DND-41 (cell line): ENCODE results near the gene EPC2.
A peak's percentile ranks its signal among the peaks of the same experiment; 100 is the strongest.

Experiments
- ATAC-seq: fragments of 200-7000 bp; cut with Tn5 transposase; 3 replicates; pipeline ENCODE4 v1.9.1; 2021; ENCODE audit warnings: low read depth; ENCODE audit not compliant: insufficient read depth
- DNase-seq: peaks from one replicate; pipeline ENCODE4 v3.0.0-alpha.2; 2020
- H2AFZ ChIP-seq: 2 replicates; pipeline ENCODE4 v1.6.0; 2012; ENCODE audit warnings: low read depth, low read length
- H3K27ac ChIP-seq: 2 replicates; pipeline ENCODE4 v1.5.1; 2012; ENCODE audit warnings: low read length, inconsistent platforms
- H3K27me3 ChIP-seq: fragments of 200-600 bp; sonication (generic); 2 replicates; pipeline ENCODE4 v1.6.0; 2012; ENCODE audit warnings: low read length, mild to moderate bottlenecking, inconsistent platforms; ENCODE audit not compliant: insufficient read depth, poor library complexity
- H3K36me3 ChIP-seq: 2 replicates; pipeline ENCODE4 v1.5.1; 2012; ENCODE audit warnings: low read length, inconsistent platforms; ENCODE audit not compliant: insufficient read depth
- H3K4me1 ChIP-seq: 2 replicates; pipeline ENCODE4 v1.5.1; 2012; ENCODE audit warnings: mild to moderate bottlenecking, low read length; ENCODE audit not compliant: insufficient read depth
- H3K4me2 ChIP-seq: 2 replicates; pipeline ENCODE4 v1.6.0; 2012; ENCODE audit warnings: mild to moderate bottlenecking, moderate library complexity, low read length, inconsistent platforms; ENCODE audit not compliant: insufficient read depth
- H3K4me3 ChIP-seq, 2 experiments: fragments of 200-600 bp in 1 of 2; shearing (Covaris generic) in 1 of 2; 2 replicates each; pipeline ENCODE4 v1.5.1; 2012 to 2016; ENCODE audit warnings: inconsistent platforms in 2 of 2, low read length in 2 of 2, mild to moderate bottlenecking in 2 of 2, low read depth in 1 of 2, moderate library complexity in 1 of 2
- H3K79me2 ChIP-seq: 2 replicates; pipeline ENCODE4 v1.6.0; 2012; ENCODE audit warnings: low read length, inconsistent platforms; ENCODE audit not compliant: insufficient read depth
- H3K9ac ChIP-seq: 2 replicates; pipeline ENCODE4 v1.6.0; 2012; ENCODE audit warnings: low read depth, mild to moderate bottlenecking, inconsistent platforms, low read length, moderate library complexity
- H3K9me3 ChIP-seq: 2 replicates; pipeline ENCODE4 v1.5.1; 2012; ENCODE audit warnings: low read length, moderate library complexity, mild to moderate bottlenecking, inconsistent platforms; ENCODE audit not compliant: insufficient read depth, severe bottlenecking
- H4K20me1 ChIP-seq: 2 replicates; pipeline ENCODE4 v1.6.0; 2012; ENCODE audit warnings: low read length; ENCODE audit not compliant: insufficient read depth
- EZH2 ChIP-seq: IDR thresholded peaks from 3 replicates; pipeline ENCODE4 v1.6.1; 2012; ENCODE audit warnings: borderline replicate concordance, low read depth, mild to moderate bottlenecking, moderate library complexity, low read length, inconsistent platforms; ENCODE audit not compliant: severe bottlenecking
- TF ChIP-seq, protein P1 (sequence below): IDR thresholded peaks from 2 replicates; pipeline ENCODE4 v1.5.1; 2012; ENCODE audit warnings: borderline replicate concordance, low read length, moderate library complexity, mild to moderate bottlenecking; ENCODE audit not compliant: poor library complexity, severe bottlenecking; ENCODE audit errors: extremely low read depth

The EPC2 gene

DNA sequence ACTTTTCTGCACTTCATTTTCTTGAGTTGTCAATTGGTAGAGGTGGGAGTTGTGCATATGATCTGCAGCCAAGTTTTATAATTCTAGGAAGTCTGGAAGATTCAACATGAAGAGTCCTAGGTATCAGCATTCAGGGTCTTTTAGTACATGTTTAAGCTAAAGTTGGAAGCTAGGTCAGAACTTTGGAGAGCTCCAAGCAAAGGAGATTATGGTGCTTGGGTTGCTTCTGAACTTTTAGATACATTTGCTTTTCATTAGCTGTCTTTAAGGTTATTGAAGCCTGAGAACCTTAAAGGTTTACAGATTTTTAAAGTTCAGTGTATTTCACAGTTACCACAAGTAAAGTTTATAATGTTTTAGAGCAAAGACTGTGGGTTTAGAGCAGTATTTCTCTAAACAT is 85.5 kb downstream of the EPC2 start:
- H3K36me3 ChIP-seq = no peaks in the 10 kb centered on the region
- no peak overlapping the region for H3K9ac ChIP-seq
- DNase-seq (no peak), ATAC-seq (peak; percentile 67; the same call in 2 of the 3 replicates)
- no peaks in the 10 kb centered on the region for H3K4me1 ChIP-seq
- H4K20me1 ChIP-seq = peaks cover 45% of the 10 kb centered on the region; the same call in 1 of the 2 replicates
- H2AFZ ChIP-seq = no peak overlapping the region
- H3K4me2 ChIP-seq = no peak overlapping the region
- H3K79me2 ChIP-seq = peaks cover 92% of the 10 kb centered on the region
- no peaks in the 10 kb centered on the region for H3K27me3 ChIP-seq
- H3K27ac ChIP-seq = no peak overlapping the region
- H3K9me3 ChIP-seq = no peaks in the 10 kb centered on the region
- H3K4me3 ChIP-seq = no peak overlapping the region
- TF ChIP-seq, protein P1, sequence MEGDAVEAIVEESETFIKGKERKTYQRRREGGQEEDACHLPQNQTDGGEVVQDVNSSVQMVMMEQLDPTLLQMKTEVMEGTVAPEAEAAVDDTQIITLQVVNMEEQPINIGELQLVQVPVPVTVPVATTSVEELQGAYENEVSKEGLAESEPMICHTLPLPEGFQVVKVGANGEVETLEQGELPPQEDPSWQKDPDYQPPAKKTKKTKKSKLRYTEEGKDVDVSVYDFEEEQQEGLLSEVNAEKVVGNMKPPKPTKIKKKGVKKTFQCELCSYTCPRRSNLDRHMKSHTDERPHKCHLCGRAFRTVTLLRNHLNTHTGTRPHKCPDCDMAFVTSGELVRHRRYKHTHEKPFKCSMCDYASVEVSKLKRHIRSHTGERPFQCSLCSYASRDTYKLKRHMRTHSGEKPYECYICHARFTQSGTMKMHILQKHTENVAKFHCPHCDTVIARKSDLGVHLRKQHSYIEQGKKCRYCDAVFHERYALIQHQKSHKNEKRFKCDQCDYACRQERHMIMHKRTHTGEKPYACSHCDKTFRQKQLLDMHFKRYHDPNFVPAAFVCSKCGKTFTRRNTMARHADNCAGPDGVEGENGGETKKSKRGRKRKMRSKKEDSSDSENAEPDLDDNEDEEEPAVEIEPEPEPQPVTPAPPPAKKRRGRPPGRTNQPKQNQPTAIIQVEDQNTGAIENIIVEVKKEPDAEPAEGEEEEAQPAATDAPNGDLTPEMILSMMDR = no peak
- no peak for TF ChIP-seq EZH2

DNA sequence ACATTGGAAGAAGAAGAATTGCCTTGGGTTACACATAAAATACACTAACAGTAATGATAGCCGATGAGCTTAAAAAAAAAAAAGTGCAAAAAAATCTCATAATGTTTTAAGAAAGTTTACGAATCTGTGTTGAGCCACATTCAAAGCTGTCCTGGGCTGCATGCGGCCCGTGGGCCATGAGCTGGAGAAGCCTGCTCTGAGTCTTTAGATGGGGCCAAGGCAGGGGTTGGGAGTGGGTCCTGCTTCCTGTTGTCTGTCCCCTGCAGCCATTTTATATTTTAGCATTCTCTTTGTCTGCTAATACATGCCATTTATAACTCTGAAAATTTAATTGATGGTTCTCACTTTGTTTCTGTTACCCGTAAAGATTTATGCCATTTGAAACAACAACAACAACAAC is 93.2 kb downstream of the EPC2 start:
- no peak overlapping the region for H3K9ac ChIP-seq
- ATAC-seq = no peak
- no peak overlapping the region for H2AFZ ChIP-seq
- H3K27ac ChIP-seq = no peak overlapping the region
- no peak for TF ChIP-seq EZH2
- TF ChIP-seq, protein P1 = no peak
- H3K79me2 ChIP-seq = peaks cover 80% of the 10 kb centered on the region
- H3K4me1 ChIP-seq = no peaks in the 10 kb centered on the region
- no peaks in the 10 kb centered on the region for H3K27me3 ChIP-seq
- DNase-seq = no peak
- H4K20me1 ChIP-seq = peaks cover 15% of the 10 kb centered on the region; the same call in 1 of the 2 replicates
- H3K36me3 ChIP-seq = no peaks in the 10 kb centered on the region
- H3K9me3 ChIP-seq = no peaks in the 10 kb centered on the region
- H3K4me3 ChIP-seq = no peak overlapping the region
- no peak overlapping the region for H3K4me2 ChIP-seq

- no peak overlapping the region for H3K9ac ChIP-seq
- no peaks in the 10 kb centered on the region for H3K9me3 ChIP-seq
- TF ChIP-seq, protein P1 = no peak
- TF ChIP-seq EZH2 = no peak
- peaks cover 63% of the 10 kb centered on the region for H3K79me2 ChIP-seq
- no peak for DNase-seq
- no peaks in the 10 kb centered on the region for H3K4me1 ChIP-seq
- no peaks in the 10 kb centered on the region for H3K36me3 ChIP-seq
- H3K4me3 ChIP-seq = no peak overlapping the region
- peaks cover 12% of the 10 kb centered on the region; the same call in 1 of the 2 replicates for H4K20me1 ChIP-seq
- no peaks in the 10 kb centered on the region for H3K27me3 ChIP-seq
- no peak overlapping the region for H3K4me2 ChIP-seq
- H3K27ac ChIP-seq = no peak overlapping the region
- H2AFZ ChIP-seq = no peak overlapping the region
- ATAC-seq = no peak; the same call in 2 of the 3 replicates
Observed at GRCh38 chr2:148739454-148740105, 95.0 kb downstream of the EPC2 start.
